ENCODE results near the gene PLD5.
"Not testable (repeated sequence)": the region's sequence is repeated elsewhere in the genome, so short reads cannot be mapped to it uniquely, and the experiment has no call there.

The PLD5 gene

DNA sequence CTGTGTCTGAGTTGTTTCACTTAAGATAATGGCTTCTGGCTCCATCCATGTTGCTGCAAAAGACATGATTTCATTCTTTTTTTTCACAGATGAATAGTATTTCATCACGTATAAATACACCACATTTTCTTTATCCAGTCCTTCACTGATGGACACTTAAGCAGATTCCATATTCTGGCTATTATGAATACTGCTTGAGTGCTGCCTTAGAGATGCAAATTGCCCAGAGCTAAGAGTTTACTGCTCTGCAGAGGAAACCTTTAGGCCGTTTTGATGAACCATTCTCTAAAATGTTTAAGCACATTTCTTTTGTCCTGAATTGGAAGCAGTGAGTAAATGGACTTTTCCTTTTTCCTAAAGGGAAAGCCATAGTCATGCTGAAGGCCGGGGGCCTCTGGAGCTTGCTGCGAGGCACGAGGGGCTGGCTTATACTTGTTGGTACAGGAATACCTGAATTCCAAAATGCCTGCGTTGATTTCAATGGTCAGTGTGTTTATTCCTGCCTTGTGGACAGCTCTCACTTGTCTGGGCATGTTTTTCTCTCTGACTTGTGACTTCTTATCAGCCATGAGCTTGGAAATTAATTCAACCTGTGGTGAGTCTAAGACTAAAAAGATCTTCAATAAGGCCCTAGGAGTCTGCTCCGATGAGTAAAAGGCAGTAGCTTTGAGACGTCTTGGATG lies 324.6 kb downstream of the PLD5 start:
- Mint-ChIP-seq H3K36me3 (no peaks in the 10 kb centered on the region), H3K9me3 (no peaks in the 10 kb centered on the region), H3K4me1 (no peaks in the 10 kb centered on the region), H3K27me3 (peaks cover 2% of the 10 kb centered on the region), H3K4me3 (no peak overlapping the region), H3K27ac (no peak overlapping the region)

GRCh38 chr1:242197907-242198820 lies 326.3 kb downstream of the PLD5 start:
- no peak overlapping the region for H3K27ac Mint-ChIP-seq
- H3K4me1 Mint-ChIP-seq: no peaks in the 10 kb centered on the region
- H3K4me3 Mint-ChIP-seq: no peak overlapping the region
- no peaks in the 10 kb centered on the region for H3K9me3 Mint-ChIP-seq
- H3K36me3 Mint-ChIP-seq: no peaks in the 10 kb centered on the region
- H3K27me3 Mint-ChIP-seq: peaks cover 2% of the 10 kb centered on the region

- no peaks in the 10 kb centered on the region for H3K36me3 Mint-ChIP-seq
- H3K27ac Mint-ChIP-seq: no peak overlapping the region
- H3K9me3 Mint-ChIP-seq: no peaks in the 10 kb centered on the region
- H3K4me1 Mint-ChIP-seq: no peaks in the 10 kb centered on the region
- H3K27me3 Mint-ChIP-seq: peaks cover 2% of the 10 kb centered on the region
- H3K4me3 Mint-ChIP-seq: no peak overlapping the region
Observed at GRCh38 chr1:242196914-242197313, 327.6 kb downstream of the PLD5 start.

DNA sequence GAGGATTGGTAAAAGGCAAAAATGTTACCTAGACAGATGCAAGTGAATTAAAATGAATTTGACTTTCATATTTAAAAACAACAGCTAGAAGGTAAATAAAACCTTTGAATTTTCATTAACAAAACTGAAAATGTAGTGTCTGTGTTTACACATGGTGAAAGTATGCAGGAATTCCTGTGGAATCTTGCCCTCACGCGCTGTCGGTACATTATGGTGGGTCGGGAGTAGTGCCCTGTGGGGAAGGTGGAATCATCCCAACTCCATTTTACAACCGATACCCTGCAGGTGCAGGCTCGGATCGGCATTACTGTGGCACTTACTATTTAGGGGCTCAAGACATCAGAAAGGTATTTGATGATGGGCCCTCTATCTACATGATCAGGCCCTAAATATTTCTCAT lies 328.4 kb downstream of the PLD5 start:
- Mint-ChIP-seq H3K27me3 (peaks cover 3% of the 10 kb centered on the region), H3K36me3 (no peaks in the 10 kb centered on the region), H3K4me3 (no peak overlapping the region), H3K9me3 (no peaks in the 10 kb centered on the region), H3K27ac (no peak overlapping the region), H3K4me1 (no peaks in the 10 kb centered on the region)

DNA sequence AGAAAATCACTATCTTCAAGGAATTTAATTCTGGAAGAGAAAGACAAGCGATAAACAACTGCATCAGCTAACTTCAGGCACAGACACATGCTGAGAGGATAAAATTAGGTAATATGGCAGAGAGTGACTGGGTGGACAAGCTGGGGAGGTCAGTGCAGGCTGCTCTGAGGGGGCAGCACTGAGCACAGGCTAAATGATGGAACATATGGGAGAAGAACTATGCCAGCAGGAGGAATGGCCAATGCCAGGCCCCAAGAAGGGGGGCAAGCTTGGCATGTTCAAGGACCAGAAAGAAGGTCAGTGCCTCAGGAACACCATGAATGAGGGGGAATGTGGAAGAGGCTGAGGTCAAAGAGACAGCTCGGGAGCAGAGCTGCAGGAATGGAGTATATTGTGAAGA lies 334.9 kb downstream of the PLD5 start:
- Mint-ChIP-seq H3K9me3 (no peaks in the 10 kb centered on the region), H3K27me3 (peaks cover 1% of the 10 kb centered on the region), H3K36me3 (no peaks in the 10 kb centered on the region), H3K4me1 (no peaks in the 10 kb centered on the region), H3K4me3 (no peak overlapping the region), H3K27ac (no peak overlapping the region)

GRCh38 chr1:242187816-242188215 lies 336.7 kb downstream of the PLD5 start:
- Mint-ChIP-seq H3K27ac (no peak overlapping the region), H3K9me3 (no peaks in the 10 kb centered on the region), H3K27me3 (peaks cover 1% of the 10 kb centered on the region), H3K36me3 (no peaks in the 10 kb centered on the region), H3K4me1 (no peaks in the 10 kb centered on the region), H3K4me3 (no peak overlapping the region)

DNA sequence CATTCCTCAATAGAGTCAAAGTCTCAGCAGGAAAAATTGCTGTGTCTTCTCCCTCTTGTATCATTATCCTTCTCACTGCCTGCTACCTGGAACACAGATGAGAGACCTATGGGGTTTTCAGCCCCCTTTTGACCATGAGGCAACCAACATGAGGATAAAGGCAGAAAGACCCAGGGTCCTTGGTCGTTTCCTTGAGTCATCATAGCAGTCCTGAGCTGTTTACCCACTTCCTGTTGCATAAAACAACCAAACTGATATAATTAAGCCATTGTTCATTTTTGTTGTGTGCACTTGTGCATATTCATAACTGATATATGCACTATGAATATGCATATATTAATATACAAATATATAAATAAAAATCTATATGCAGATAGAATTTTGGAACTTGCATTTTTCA lies 337.3 kb downstream of the PLD5 start:
- Mint-ChIP-seq H3K27me3 (peaks cover 1% of the 10 kb centered on the region), H3K36me3 (no peaks in the 10 kb centered on the region), H3K4me1 (no peaks in the 10 kb centered on the region), H3K9me3 (no peaks in the 10 kb centered on the region), H3K27ac (no peak overlapping the region), H3K4me3 (no peak overlapping the region)

DNA sequence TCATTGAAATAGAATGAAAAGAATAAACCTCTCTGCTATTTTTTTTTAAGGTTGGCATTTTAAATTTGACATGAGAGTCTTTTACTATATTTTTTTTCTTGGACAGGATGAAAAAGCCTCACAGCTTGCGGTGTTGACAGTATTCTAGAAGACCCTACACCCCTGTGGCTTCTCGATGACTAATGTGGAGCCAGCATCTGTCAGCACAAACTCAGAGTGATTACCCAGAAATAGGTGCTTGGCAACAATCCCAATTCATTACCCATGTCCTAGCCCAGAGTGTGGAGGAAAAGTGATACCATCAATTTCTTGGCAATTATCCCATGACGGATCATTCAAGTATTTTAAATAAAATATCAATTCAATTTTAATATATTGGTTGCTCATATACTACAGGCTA lies 338.8 kb downstream of the PLD5 start:
- no peaks in the 10 kb centered on the region for H3K4me1 Mint-ChIP-seq
- H3K27ac Mint-ChIP-seq: no peak overlapping the region
- H3K4me3 Mint-ChIP-seq: no peak overlapping the region
- H3K27me3 Mint-ChIP-seq: no peaks in the 10 kb centered on the region
- H3K9me3 Mint-ChIP-seq: no peaks in the 10 kb centered on the region
- no peaks in the 10 kb centered on the region for H3K36me3 Mint-ChIP-seq

DNA sequence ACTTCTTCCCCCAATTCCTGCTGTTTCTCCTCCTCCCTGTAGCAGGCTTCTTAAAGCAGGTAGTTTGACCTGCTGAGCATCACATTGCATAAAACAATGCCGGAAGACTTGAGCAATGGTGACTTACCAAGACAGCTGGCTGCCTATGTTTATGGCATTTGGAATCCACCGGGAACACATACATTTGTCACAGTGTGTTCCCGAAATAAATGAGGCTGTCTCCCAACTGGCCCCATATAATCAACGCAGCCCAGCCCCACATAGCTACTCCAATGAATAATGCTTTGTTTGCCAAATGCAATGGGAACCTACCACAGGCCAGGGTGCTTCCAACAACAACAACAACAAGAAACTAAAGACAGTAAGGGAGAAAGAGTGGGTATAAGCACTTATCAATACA lies 339.5 kb downstream of the PLD5 start:
- Mint-ChIP-seq H3K4me3 (no peak overlapping the region), H3K4me1 (no peaks in the 10 kb centered on the region), H3K36me3 (no peaks in the 10 kb centered on the region), H3K27ac (no peak overlapping the region), H3K27me3 (peaks cover under 1% of the 10 kb centered on the region), H3K9me3 (no peaks in the 10 kb centered on the region)

DNA sequence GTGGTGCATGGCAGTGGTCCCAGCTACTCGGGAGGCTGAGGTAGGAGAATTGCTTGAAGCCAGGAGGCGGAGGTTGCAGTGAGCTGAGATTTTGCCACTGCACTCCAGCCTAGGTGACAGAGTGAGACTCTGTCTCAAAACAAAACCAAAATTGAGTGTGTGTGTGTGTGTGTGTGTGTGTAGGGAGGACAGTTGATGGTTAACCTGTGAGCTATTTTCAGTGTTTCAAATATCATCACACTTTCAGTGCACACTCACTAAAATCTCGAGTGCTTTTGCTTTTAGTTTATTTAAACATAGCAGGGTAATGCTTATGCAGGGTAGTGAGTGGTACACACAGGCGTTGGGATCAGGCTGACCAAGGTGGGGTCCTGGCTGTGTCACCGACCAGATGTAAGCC lies 344.7 kb downstream of the PLD5 start:
- not testable (repeated sequence) for H3K36me3 Mint-ChIP-seq, H3K4me3 Mint-ChIP-seq, H3K9me3 Mint-ChIP-seq, H3K27me3 Mint-ChIP-seq, H3K4me1 Mint-ChIP-seq, H3K27ac Mint-ChIP-seq

DNA sequence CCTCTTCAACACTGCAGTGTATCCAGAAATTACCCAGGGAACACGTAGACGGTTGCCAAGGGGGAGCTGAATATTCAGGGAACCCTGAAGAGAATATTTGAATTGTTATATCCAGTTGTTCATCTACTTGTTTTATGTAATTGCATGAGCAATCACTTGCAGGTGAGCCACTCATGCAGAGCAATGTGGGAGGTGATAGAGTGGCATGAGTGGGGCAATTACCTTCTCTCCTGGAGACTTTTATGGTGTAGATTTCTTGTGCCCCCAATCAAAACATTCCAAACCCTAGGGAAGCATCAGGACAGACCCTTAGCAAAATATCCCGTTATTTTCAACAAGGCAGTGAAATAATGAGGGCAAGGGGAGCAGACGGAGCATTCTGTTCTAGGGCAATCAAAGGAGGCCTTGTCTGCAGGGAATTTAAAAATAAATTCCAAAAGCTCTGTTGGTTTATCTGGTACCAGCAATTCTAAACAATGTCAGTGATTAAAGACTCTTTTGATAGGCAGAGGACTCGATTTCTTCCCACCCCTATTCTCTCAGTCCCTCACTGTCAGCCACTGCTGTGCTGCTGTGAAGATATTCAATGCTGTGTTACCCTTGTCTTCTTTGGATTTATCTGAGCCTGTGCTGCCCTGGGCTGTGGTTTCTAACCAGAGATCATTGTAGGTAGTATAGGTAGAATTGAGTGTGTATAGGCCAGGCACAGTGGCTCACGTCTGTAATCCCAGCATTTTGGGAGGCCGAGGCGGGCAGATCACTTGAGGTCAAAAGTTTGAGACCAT lies 345.4 kb downstream of the PLD5 start:
- H3K27me3 Mint-ChIP-seq: peaks cover 1% of the 10 kb centered on the region
- H3K4me3 Mint-ChIP-seq: no peak overlapping the region
- H3K27ac Mint-ChIP-seq: no peak overlapping the region
- H3K36me3 Mint-ChIP-seq: no peaks in the 10 kb centered on the region
- no peaks in the 10 kb centered on the region for H3K9me3 Mint-ChIP-seq
- no peaks in the 10 kb centered on the region for H3K4me1 Mint-ChIP-seq

DNA sequence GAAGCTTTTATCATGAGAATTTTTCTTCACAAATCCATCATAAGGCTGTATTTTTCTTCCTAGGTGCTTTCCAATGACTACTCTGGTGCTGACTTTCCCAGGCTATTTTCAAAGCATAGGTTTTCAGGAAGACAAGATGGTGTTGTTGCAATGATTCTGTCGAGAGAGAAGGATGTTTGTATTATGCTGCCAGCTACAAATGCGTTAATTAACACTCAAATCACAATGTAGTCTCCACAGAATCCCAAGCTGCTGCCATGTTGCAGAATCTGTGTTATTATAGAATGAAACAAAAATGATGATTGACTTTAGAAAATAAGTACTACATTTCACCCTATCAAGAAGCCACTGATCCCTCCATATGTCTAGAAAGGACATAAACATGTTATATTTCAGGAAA lies 346.1 kb downstream of the PLD5 start:
- H3K9me3 Mint-ChIP-seq: no peaks in the 10 kb centered on the region
- H3K27ac Mint-ChIP-seq: no peak overlapping the region
- H3K27me3 Mint-ChIP-seq: peaks cover 1% of the 10 kb centered on the region
- no peak overlapping the region for H3K4me3 Mint-ChIP-seq
- H3K4me1 Mint-ChIP-seq: no peaks in the 10 kb centered on the region
- no peaks in the 10 kb centered on the region for H3K36me3 Mint-ChIP-seq

- H3K4me3 Mint-ChIP-seq: no peak overlapping the region
- H3K36me3 Mint-ChIP-seq: no peaks in the 10 kb centered on the region
- H3K27me3 Mint-ChIP-seq: peaks cover 2% of the 10 kb centered on the region
- H3K4me1 Mint-ChIP-seq: no peaks in the 10 kb centered on the region
- H3K9me3 Mint-ChIP-seq: no peaks in the 10 kb centered on the region
- H3K27ac Mint-ChIP-seq: no peak overlapping the region
Observed at GRCh38 chr1:242162140-242162539, 362.4 kb downstream of the PLD5 start.

DNA sequence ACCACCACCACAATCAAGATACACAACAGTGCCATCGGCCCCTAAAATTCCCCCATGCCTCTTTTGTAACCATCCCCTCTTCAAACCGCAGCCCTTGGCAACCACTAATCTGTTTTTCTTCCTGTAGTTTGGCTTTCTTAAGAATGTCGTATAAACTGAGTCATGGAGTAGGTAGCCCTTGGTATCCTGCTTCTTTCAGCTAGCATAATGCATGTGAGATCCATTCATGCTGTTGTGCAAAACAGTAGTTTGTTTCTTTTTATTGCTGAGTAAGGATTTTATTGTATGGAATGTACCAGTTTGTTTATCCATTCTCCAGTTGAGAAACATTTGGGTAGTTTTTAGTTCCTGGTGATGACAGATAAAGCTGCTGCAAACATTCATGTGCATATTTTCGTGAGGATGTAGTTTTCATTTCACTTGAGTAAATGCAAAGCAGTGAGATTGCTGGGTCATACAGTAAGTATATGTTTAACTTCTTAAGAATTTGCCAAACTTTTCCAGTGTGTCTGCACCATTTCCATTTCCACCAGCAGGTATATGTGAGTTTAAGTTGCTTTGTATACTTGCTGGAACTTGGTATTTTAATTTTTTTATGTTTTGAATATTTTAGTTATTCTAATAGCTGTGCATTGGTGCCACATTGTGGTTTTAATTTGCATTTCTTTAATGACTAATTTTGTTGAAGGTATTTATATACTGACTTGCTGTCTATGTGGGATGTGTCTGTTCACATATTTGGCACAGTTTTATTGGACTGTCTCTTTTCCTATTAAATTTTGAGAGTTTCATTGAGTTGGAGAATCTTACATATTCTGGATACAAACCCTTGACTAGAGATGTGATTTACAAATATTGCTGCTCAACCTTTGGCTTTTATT lies 377.2 kb downstream of the PLD5 start:
- Mint-ChIP-seq H3K4me1 (no peaks in the 10 kb centered on the region), H3K36me3 (no peaks in the 10 kb centered on the region), H3K27me3 (peaks cover 1% of the 10 kb centered on the region), H3K27ac (no peak overlapping the region), H3K4me3 (no peak overlapping the region), H3K9me3 (peaks cover 5% of the 10 kb centered on the region)

DNA sequence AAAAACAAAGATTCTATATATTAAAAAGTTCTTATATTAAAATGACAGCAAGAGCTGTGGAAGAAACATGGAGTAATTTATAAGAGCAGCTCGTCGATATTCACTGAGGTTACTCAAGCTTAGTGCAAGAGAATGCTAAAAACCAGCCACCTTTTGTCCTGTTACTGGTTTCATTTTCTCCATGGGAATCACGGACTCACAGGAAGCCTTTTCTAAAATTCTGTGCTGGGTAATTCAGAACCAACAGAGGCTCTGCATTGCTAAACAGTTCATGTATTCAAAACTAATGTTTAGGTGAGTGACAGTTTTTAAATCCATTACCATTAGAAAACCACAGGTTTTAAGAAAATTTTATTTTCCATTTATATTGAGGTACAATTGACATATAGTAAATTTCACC lies 377.8 kb downstream of the PLD5 start:
- Mint-ChIP-seq H3K27me3 (peaks cover 1% of the 10 kb centered on the region), H3K9me3 (peaks cover 5% of the 10 kb centered on the region), H3K4me1 (no peaks in the 10 kb centered on the region), H3K36me3 (no peaks in the 10 kb centered on the region), H3K27ac (no peak overlapping the region), H3K4me3 (no peak overlapping the region)

Measured in activated naive CD4-positive, alpha-beta T cell treated with anti-CD3 and anti-CD28 coated beads, Interleukin-2, amount 50 U/mL, for 24 hours (primary cell).